GM18867 (cell line): Measurements from ENCODE around the gene NFKB1.

Experiments
- ATAC-seq: cut with Tn5 transposase; IDR thresholded peaks from one replicate; pipeline ENCODE4 v1.9.1; 2021; ENCODE audit warnings: mild to moderate bottlenecking, moderate library complexity; ENCODE audit not compliant: unreplicated experiment

The NFKB1 gene

DNA sequence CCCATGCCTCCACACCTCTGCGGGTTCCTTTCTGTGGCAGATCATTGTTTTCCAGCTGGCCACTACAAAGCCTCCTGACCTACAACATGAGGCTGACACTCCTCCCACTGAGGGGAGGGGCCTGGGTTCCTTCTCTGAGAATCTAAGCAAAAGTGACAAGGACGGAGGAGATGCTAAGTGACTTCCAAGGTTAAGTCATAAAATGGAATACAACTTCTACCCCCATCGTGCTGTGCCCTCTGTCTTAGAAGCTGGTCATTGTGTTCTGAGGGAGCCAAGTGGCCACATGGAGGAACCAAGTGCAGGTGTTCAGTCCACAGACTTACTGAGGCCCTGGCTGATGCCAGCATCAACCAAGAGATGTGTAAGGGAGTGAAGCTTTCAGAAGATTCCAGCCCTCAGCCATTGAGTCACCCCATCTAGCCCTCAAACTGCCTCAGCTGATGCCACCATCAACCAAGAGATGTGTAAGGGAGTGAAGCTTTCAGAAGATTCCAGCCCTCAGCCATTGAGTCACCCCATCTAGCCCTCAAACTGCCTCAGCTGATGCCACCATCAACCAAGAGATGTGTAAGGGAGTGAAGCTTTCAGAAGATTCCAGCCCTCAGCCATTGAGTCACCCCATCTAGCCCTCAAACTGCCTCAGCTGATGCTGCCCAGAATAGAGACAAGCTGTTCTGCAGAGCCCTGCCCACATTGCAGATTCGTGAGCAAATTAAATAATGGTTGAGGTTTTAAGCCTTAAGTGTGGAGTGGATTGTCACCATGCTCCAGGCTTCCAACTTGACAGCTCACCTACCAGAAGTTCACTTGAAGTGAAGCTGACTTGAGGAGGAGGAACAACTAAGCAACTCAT, 118.8 kb downstream of the NFKB1 start:
- ATAC-seq = peak; percentile 8

DNA sequence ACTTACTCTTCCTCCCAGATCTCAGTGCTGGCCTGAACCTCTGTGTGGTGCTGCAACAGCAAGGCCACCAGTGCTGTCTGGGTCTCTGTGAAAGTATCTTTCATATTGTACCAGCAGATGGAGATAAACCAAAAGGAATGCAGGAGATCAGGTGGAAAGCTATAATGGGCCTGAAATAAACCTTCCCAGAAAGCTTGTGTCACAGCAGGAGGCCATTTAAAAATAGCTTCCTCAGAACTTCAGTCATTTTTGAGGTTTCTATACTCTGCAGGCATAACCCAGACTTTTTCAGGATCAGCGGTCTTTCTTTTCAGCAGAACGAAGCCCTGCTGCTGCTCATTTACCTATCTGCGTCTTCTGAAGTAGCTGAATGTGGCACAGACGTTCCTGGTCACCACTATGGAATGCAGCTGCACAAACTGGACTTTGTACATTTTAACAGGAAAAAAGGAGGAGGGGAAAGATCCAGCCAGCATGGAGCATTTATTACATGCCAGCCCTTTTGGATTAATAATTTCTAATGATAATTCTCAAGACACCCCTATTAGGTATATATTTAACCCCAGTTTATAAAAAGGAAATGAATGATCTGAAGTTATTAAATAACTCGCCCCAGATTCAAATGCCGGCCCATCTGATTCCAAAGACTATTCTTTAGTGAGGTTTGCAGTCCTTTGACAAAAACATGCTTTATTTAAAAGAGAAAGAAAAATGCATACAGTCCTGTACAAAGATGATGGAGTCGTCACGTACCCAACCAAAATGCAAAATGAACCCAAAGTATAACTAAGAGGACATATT, 119.7 kb downstream of the NFKB1 start:
- peak; percentile 54 for ATAC-seq

GRCh38 chr4:102623622-102624021, 122.5 kb downstream of the NFKB1 start:
- ATAC-seq = no peak

GRCh38 chr4:102624505-102624904, 123.3 kb downstream of the NFKB1 start:
- no peak for ATAC-seq

DNA sequence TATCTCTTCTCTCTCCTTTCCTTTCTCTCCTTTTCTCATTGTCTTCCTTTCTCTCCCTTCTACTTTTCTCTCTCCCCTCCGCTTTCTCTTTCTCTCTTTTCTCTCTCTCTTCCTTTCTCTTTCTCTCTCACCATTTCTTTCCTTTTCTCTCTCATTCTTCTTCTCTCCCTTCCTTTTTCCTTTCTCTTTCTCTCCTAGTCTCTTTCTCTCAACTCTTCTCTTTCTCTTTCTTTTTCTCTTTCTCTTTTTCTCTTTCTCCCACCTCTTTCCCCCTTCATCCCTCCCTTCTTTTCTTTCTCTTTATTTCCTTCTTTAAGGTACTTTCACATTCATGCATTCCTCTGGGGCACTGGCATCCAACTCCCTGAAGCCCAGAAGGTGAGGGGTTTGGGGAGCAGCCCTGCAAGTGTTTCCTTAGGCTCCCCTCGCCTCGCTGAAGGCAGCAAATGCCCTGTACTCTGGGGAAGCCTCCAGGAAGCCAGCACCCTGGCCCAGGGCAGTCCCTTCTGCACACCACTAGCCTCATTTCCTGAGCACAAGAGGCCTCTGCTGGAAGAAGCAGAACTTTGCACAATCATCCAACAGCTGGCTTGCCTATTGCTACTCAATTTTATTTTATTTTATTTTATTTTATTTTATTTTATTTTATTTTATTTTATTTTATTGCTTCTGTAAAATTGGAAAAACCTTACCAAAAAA, 124.2 kb downstream of the NFKB1 start:
- ATAC-seq = peak; percentile 96

DNA sequence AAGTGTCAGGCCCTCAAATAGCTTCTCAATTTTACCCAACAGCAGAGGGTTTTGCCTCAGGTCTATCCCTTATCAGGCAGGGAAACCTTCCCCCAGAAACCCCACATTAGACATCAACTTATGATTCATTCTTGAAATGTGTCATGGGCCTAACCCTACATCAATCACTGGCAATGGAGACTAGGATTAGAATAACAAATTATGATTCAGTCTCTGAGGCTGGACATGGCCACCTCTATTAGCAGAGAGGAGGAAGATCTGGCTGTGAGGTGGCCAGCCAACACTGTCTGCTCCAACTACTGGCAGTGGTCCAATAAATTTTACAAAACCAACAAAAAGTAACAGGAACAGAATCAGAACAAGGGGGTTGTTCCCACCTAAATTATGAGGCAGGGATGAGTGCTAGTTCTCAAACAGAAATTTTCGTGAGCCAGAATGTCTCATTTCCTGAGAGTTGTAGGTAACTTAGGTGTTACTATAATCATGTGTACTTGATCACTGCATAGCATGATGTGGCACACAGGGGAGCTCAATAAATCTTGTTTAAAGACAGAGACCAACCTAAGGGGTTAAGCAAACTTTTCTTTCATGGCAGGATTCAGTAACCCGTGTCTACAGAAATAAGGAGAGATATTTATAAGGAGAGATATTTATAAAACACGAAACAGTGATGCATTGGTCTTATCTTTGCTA, 126.8 kb downstream of the NFKB1 start:
- ATAC-seq = no peak

DNA sequence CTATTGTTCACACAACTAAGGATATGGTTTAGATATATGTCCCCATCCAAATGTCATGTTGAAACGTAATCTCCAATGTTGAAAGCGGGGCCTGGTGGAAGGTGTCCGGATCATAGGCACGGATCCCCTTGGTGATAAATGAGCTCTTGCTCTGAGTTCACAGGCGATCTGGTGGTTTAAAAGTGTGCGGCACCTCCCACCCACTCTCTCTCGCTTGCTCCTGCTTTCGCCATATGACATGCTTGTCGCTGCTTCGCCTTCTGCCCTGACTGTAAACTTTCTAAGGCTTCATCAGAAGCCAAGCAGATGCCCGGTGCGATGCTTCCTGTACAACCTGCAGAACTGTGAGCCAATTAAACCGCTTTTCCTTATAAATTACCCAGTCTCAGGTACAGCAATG, 128.5 kb downstream of the NFKB1 start:
- ATAC-seq = no peak

GRCh38 chr4:102631616-102632015, 130.5 kb downstream of the NFKB1 start:
- no peak for ATAC-seq

GRCh38 chr4:102632241-102633065, 131.3 kb downstream of the NFKB1 start:
- no peak for ATAC-seq

DNA sequence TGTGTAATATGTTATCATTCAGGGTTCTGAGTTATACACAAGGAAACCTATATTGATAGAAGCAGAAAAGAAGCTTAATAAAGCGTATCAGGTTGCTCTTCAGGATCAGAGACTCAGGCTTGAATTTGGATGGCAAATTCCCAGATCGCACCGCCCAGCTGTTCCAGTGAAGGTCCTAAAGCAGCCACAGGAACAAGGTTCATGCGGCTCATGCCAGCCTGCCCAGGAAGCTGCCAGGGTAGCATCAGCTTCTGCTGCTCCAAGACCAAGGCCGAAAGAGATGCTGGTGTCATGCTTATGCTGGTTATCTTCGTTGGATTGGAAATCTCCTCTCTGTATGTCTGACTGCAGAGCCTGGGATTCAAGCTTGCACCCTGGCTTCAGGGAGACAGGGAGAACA, 131.9 kb downstream of the NFKB1 start:
- no peak for ATAC-seq

DNA sequence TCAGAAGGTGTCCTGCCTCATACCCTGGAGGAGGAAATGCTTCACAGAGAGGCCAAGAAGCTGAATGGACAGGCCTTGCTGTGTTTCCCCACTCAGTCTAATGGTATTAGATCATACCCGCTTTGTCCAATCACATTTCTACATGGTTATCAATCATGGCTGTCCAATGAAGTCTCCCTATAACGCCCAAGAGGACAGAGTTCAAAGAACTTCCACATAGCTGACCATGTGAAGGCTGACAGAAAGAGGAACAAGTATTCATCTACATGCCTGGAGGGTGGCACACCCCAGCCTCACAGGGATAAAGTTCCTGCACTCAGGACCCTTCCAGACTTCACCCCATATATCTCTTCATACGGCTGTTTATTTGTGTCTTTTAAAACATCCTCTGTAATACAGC, 136.2 kb downstream of the NFKB1 start:
- no peak for ATAC-seq

- no peak for ATAC-seq
Measured at GRCh38 chr4:102638621-102639020, 137.5 kb downstream of the NFKB1 start.

DNA sequence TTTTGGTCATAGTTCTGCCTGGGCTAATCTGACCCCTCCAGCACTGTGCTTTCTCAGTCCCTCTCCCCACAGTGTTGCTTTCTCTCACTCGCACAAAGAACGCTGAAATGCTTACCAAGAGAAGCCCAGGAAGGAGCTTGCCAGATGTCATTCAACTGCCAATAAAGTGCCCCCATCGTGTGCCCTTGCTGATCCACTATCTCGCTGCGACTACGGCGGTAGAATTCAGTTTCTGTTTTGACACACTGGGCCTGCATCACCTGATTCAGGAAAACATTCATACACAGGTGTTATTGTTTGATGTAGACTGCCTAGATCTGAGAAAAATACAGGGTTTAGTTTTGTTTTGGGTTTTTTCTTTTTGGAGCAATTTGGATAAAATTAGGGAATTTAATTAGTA, 138.4 kb downstream of the NFKB1 start:
- ATAC-seq = no peak

DNA sequence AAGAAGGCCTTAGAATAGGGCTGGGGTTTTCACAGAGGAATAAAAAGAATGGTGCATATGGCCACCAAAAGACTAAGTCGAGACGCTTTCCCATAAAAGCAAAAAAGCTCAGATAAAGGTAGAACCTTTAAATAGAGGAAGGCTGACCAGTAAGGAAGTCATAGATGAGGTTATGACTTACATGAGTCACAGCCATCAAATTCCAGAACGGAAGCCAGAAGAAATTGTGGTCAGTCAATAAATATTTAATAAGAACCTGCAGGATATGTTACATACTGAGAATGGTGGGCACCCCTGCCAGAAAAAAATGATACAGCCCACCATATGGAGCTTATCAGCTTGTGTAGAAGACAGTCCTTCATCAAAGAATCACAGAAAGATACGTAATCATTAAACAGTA, 139.5 kb downstream of the NFKB1 start:
- ATAC-seq = no peak

DNA sequence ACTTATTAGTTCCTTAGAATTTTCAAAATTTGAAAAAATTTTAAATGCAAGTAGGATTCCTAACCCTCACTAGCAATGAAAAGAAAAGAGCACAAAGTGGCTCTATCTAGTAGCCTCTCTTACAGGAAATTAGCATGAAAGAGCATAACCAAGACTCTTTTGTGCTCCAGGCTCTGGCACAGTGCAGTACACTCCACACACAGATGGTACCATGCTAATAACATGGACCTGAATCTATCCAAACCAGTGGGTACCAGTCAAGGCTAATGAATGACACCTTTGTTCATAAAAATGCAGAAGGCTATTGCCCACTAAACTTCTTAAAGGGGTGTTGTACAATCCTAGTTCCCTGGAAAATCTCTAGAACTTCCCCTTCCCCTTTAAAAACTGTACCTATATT, 140.6 kb downstream of the NFKB1 start:
- ATAC-seq = no peak

DNA sequence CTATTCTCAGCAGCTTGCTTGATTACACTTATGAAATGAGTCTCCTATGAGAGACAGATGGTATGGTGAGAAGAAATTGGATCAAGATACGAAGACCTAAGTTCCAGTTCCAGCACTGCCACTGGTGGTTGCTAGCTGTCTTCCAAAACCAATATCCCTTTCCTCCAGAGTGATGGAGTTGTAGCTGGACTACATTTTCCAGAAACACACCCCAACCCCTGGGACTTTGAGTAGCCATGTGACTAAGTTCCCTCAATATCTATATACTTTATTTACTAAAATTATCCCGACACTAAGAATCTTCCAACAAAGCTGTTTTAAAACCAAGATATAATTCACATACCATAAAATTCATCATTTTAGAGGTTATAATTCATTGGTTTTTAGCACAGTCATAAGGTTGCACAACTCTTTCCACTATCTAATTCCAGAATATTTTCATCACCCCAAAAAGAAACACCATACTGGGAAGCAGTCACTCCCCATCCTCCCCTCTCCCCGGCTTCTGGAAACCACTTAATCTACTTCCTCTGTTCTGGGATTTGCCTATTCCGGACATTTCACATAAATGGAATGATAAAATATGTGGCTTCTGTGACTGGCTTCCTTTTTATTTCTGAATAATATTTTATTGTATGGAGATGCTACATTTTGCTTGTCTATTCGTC, 141.6 kb downstream of the NFKB1 start:
- no peak for ATAC-seq

DNA sequence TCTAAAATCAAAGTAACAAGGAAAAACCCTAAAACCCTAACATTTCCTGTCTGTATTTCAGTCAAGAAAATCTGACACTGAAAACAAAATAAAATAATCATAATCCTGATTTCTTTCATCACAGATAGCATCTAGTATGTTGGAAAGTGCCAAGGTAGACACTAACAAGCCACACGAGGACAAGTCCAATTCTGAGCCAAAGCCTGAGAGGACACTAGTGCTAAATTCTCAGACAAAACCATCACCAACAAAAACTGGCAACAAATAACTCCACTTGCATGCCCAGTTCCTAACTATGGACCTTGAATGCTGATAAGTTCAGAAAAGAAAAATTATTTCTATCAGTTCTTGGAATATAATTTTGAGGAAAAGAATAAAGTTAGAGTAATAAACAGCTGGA, 146.0 kb downstream of the NFKB1 start:
- no peak for ATAC-seq

- ATAC-seq = no peak
Measured at GRCh38 chr4:102657206-102657605, 156.0 kb downstream of the NFKB1 start.

GRCh38 chr4:102663073-102663472, 161.9 kb downstream of the NFKB1 start:
- ATAC-seq = no peak

DNA sequence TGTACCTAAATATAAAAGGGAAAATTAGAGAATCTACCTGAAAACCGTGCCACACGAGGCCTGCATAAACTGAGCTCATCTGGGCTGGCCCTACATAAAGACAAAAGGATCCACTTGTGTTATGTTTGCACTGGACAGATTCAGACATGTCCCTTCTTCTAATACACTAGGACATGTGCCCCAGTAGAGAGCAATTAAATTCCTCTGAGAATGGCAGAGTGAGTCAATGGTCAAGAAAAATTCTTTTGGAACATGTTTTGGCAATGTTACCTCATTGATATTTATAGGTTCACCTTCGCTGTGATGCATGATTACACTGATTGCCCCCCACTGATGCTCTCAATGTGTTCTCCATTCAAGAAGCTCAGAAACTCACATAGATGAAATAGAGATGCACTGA, 164.4 kb downstream of the NFKB1 start:
- no peak for ATAC-seq
